SK-N-SH (cell line): Measurements from ENCODE around the gene IFNAR1. TPM values are rescaled to one million over a fixed set of nuclear protein-coding genes. Genes with fewer than 3 reads are reported as not detected.

Source experiments
- CTCF ChIA-PET: fragments of 300-600, 350-600 bp; formaldehyde crosslinking; extraction: SDS; loops from one replicate; lab custom pipeline; 2021; lab: Yijun Ruan, JAX
- POLR2A ChIA-PET: fragments of 350-600 bp; sonication (Branson Sonifier 250); formaldehyde crosslinking; extraction: SDS; loops from one replicate; lab custom pipeline; 2020; ENCODE audit warnings: antibody characterized with exemption, inconsistent platforms; lab: Yijun Ruan, JAX
- DNase-seq: peaks from one replicate; pipeline ENCODE4 v3.0.0; 2012
- H2AFZ ChIP-seq: fragments of 200-600 bp; sonication (generic); 2 replicates; pipeline ENCODE4 v1.8.1; 2016; ENCODE audit warnings: antibody characterized with exemption, mild to moderate bottlenecking, low read depth
- H3F3A ChIP-seq: fragments of 200-600 bp; sonication (generic); replicated peaks from 2 replicates; pipeline ENCODE3; 2016; ENCODE audit warnings: antibody characterized with exemption, mild to moderate bottlenecking; ENCODE audit not compliant: insufficient read depth
- H3K27ac ChIP-seq, 2 experiments: fragments of 200-500 bp in 1 of 2; fragments of 200-600 bp in 1 of 2; sonication (Bioruptor generic) in 1 of 2; sonication (generic), shearing (Covaris generic) in 1 of 2; 2 replicates each; pipeline versions ENCODE4 v1.5.1 to v1.6.1; 2014 to 2016; ENCODE audit warnings: low read depth in 2 of 2, inconsistent platforms in 1 of 2, low read length in 1 of 2, mild to moderate bottlenecking in 1 of 2, mixed read lengths in 1 of 2
- H3K27me3 ChIP-seq: fragments of 200-600 bp; sonication (generic), shearing (Covaris generic); 2 replicates; pipeline ENCODE4 v1.6.1; 2016; ENCODE audit warnings: mixed run types; ENCODE audit not compliant: insufficient read depth
- H3K36me3 ChIP-seq, 2 experiments: fragments of 200-500 bp in 1 of 2; fragments of 200-600 bp in 1 of 2; sonication (Bioruptor generic) in 1 of 2; sonication (generic) in 1 of 2; replicated peaks in 1 of 2; 2 replicates each; pipeline versions ENCODE3 to v1.5.1; 2014 to 2016; ENCODE audit warnings: low read length in 1 of 2, mild to moderate bottlenecking in 1 of 2; ENCODE audit not compliant: insufficient read depth in 2 of 2, control insufficient read depth in 1 of 2
- H3K4me1 ChIP-seq, 2 experiments: fragments of 200-500 bp in 1 of 2; fragments of 200-600 bp in 1 of 2; sonication (Bioruptor generic) in 1 of 2; sonication (generic), shearing (Covaris generic) in 1 of 2; 2 replicates each; pipeline versions ENCODE4 v1.5.1 to v1.6.1; 2014 to 2016; ENCODE audit warnings: low read depth in 1 of 2, low read length in 1 of 2, mixed run types in 1 of 2; ENCODE audit not compliant: insufficient read depth in 2 of 2, control insufficient read depth in 1 of 2
- H3K4me2 ChIP-seq: fragments of 200-600 bp; sonication (generic), shearing (Covaris generic); 2 replicates; pipeline ENCODE4 v1.6.1; 2017; ENCODE audit warnings: mixed run types
- H3K4me3 ChIP-seq, 2 experiments: fragments of 200-500 bp in 1 of 2; fragments of 200-600 bp in 1 of 2; sonication (Bioruptor generic) in 1 of 2; sonication (generic), shearing (Covaris generic) in 1 of 2; 2 replicates each; pipeline versions ENCODE4 v1.5.1 to v1.8.1; 2014 to 2016; ENCODE audit warnings: low read depth in 2 of 2, inconsistent platforms in 1 of 2, low read length in 1 of 2, mild to moderate bottlenecking in 1 of 2, mixed read lengths in 1 of 2, moderate library complexity in 1 of 2
- H3K79me2 ChIP-seq: fragments of 200-600 bp; sonication (generic); 2 replicates; pipeline ENCODE4 v1.8.1; 2017; ENCODE audit warnings: mild to moderate bottlenecking; ENCODE audit not compliant: insufficient read depth
- H3K9ac ChIP-seq: fragments of 200-600 bp; sonication (generic); 2 replicates; pipeline ENCODE4 v1.6.1; 2017; ENCODE audit warnings: mixed run types
- H3K9me2 ChIP-seq: fragments of 200-600 bp; sonication (generic); 2 replicates; pipeline ENCODE4 v1.6.1; 2017; ENCODE audit warnings: mixed run types
- H3K9me3 ChIP-seq: fragments of 200-600 bp; sonication (generic); 2 replicates; pipeline ENCODE4 v1.6.1; 2017; ENCODE audit warnings: mixed run types, mild to moderate bottlenecking, moderate library complexity
- H4K20me1 ChIP-seq: fragments of 200-600 bp; sonication (generic); 2 replicates; pipeline ENCODE4 v1.6.1; 2017; ENCODE audit warnings: mild to moderate bottlenecking, mixed run types; ENCODE audit not compliant: insufficient read depth
- ELF1 ChIP-seq: IDR thresholded peaks from 2 replicates; pipeline ENCODE4 v1.4.0; 2012
- EP300 ChIP-seq, 2 experiments: IDR thresholded peaks; 2 replicates each; pipeline versions ENCODE4 v1.4.0 to v1.6.1; 2012; ENCODE audit warnings: borderline replicate concordance in 1 of 2, low read depth in 1 of 2, low read length in 1 of 2
- EZH2phosphoT487 ChIP-seq: fragments of 200-600 bp; sonication (generic); IDR thresholded peaks from 2 replicates; pipeline ENCODE4 v1.6.1; 2017; ENCODE audit warnings: low read depth, mixed run types, mild to moderate bottlenecking, antibody characterized with exemption, moderate library complexity, borderline replicate concordance
- FOXJ3 ChIP-seq: sonication (generic); formaldehyde crosslinking; IDR thresholded peaks from 2 replicates; pipeline ENCODE4 v1.5.1; 2020; ENCODE audit warnings: mild to moderate bottlenecking, missing genetic modification reagents
- GABPA ChIP-seq: IDR thresholded peaks from 2 replicates; pipeline ENCODE4 v1.4.0; 2012; ENCODE audit warnings: low read depth, mild to moderate bottlenecking
- MXI1 ChIP-seq: IDR thresholded peaks from 2 replicates; pipeline ENCODE4 v1.6.1; 2012; ENCODE audit warnings: mild to moderate bottlenecking, low read depth, low read length, improper control_type of control experiment
- NFIC ChIP-seq: IDR thresholded peaks from 2 replicates; pipeline ENCODE4 v1.4.0; 2012; ENCODE audit warnings: borderline replicate concordance
- NRF1 ChIP-seq: IDR thresholded peaks from 2 replicates; pipeline ENCODE4 v1.6.1; 2012; ENCODE audit warnings: low read depth, mild to moderate bottlenecking, low read length
- RAD21 ChIP-seq: IDR thresholded peaks from 2 replicates; pipeline ENCODE4 v1.6.1; 2012; ENCODE audit warnings: mild to moderate bottlenecking, low read length
- RCOR1 ChIP-seq: fragments of 150-350 bp; IDR thresholded peaks from 2 replicates; pipeline ENCODE4 v1.6.1; 2017; ENCODE audit warnings: antibody characterized with exemption, low read length
- RXRA ChIP-seq: IDR thresholded peaks from 2 replicates; pipeline ENCODE4 v1.4.0; 2012; ENCODE audit warnings: low read depth, mild to moderate bottlenecking, borderline replicate concordance
- SIN3A ChIP-seq: IDR thresholded peaks from 2 replicates; pipeline ENCODE4 v1.6.1; 2012; ENCODE audit warnings: low read depth, mild to moderate bottlenecking, low read length, moderate library complexity, borderline replicate concordance
- SMC3 ChIP-seq: IDR thresholded peaks from 2 replicates; pipeline ENCODE4 v1.6.1; 2012; ENCODE audit warnings: low read depth, low read length, improper control_type of control experiment
- TAF1 ChIP-seq: IDR thresholded peaks from 2 replicates; pipeline ENCODE4 v1.6.1; 2012; ENCODE audit warnings: low read depth, mild to moderate bottlenecking, low read length, moderate library complexity, borderline replicate concordance
- TEAD4 ChIP-seq: IDR thresholded peaks from 2 replicates; pipeline ENCODE4 v1.4.0; 2012; ENCODE audit warnings: mild to moderate bottlenecking, borderline replicate concordance; ENCODE audit not compliant: insufficient read depth
- USF2 ChIP-seq: fragments of 150-350 bp; IDR thresholded peaks from 2 replicates; pipeline ENCODE4 v1.6.1; 2017; ENCODE audit warnings: antibody characterized with exemption, low read length, low read depth, borderline replicate concordance
- YY1 ChIP-seq: IDR thresholded peaks from 2 replicates; pipeline ENCODE4 v1.4.0; 2012; ENCODE audit warnings: low read depth, mild to moderate bottlenecking
- WGBS: methylation state at CpG from one replicate; pipeline ENCODE4 v1.1.6; 2017; ENCODE audit warnings: low lambda C conversion rate; 5-methylcytosine and 5-hydroxymethylcytosine counted together
- polyA plus RNA-seq, 3 experiments: library from polyadenylated mRNA; depleted of rRNA; stranded (reverse); fragments of >200 nt; gene quantifications; 2 replicates each; pipeline ENCODE4 v1.2.3, GENCODE V29; 2012
- TF ChIP-seq, protein P1 (sequence below): IDR thresholded peaks from 2 replicates; pipeline ENCODE4 v1.4.0; 2012; ENCODE audit warnings: low read depth, borderline replicate concordance
- TF ChIP-seq, protein P2 (sequence below): fragments of 150-350 bp; IDR thresholded peaks from 2 replicates; pipeline ENCODE4 v1.6.1; 2016; ENCODE audit warnings: mild to moderate bottlenecking, low read depth, low read length
- TF ChIP-seq, protein P3 (sequence below): IDR thresholded peaks from 2 replicates; pipeline ENCODE4 v1.6.1; 2012; ENCODE audit warnings: mild to moderate bottlenecking, low read depth, low read length, moderate library complexity

The IFNAR1 gene
- polyA plus RNA-seq, 1 of the 3 experiments (the other 2 are of a cell fraction) = 12.2 TPM

DNA sequence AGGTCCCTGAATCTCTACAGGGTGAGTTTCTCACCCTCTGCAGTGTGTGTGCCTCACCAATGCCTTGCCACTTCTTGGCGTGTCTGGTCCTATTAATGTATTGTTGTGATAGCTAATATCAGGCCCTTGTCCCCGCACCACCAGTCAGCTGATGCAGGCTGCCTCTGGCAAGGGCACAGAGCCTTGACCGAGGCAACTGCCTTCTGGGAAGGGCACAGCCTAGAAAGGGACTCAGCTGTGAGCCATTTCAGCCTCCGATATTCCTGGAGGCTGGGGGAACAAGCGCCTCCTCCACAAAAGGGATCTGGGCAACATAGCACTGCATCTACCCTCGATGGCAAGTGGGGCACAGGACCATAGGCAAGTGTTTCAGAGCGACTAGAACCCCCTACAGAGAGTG is 31.6 kb upstream of the IFNAR1 start:
- Histone ChIP-seq H2AFZ (no peak overlapping the region), H3K9me2 (no peaks in the 10 kb centered on the region), H4K20me1 (no peaks in the 10 kb centered on the region), H3F3A (no peaks in the 10 kb centered on the region), H3K36me3 (peaks cover 0 to 3% of the 10 kb centered on the region in 2 experiments), H3K27ac (no peak overlapping the region), H3K79me2 (no peaks in the 10 kb centered on the region)
- CTCF ChIA-PET = no interaction called here
- TF ChIP-seq FOXJ3 (CRISPR knock-in tag) (no peak), RCOR1 (no peak), YY1 (no peak), EP300 (IDR thresholded peaks at IDR 0.05; ENCODE audit: borderline replicate concordance in 1 of 2, low read depth in 1 of 2, low read length in 1 of 2) (no peak), TAF1 (no peak), RXRA (no peak), GABPA (no peak), TEAD4 (no peak), USF2 (no peak), RAD21 (no peak), SMC3 (no peak), NRF1 (no peak), MXI1 (no peak), EZH2phosphoT487 (no peak), ELF1 (no peak), SIN3A (no peak), NFIC (no peak)
- TF ChIP-seq, protein P1, sequence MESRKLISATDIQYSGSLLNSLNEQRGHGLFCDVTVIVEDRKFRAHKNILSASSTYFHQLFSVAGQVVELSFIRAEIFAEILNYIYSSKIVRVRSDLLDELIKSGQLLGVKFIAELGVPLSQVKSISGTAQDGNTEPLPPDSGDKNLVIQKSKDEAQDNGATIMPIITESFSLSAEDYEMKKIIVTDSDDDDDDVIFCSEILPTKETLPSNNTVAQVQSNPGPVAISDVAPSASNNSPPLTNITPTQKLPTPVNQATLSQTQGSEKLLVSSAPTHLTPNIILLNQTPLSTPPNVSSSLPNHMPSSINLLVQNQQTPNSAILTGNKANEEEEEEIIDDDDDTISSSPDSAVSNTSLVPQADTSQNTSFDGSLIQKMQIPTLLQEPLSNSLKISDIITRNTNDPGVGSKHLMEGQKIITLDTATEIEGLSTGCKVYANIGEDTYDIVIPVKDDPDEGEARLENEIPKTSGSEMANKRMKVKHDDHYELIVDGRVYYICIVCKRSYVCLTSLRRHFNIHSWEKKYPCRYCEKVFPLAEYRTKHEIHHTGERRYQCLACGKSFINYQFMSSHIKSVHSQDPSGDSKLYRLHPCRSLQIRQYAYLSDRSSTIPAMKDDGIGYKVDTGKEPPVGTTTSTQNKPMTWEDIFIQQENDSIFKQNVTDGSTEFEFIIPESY = no peak
- TF ChIP-seq, protein P2, sequence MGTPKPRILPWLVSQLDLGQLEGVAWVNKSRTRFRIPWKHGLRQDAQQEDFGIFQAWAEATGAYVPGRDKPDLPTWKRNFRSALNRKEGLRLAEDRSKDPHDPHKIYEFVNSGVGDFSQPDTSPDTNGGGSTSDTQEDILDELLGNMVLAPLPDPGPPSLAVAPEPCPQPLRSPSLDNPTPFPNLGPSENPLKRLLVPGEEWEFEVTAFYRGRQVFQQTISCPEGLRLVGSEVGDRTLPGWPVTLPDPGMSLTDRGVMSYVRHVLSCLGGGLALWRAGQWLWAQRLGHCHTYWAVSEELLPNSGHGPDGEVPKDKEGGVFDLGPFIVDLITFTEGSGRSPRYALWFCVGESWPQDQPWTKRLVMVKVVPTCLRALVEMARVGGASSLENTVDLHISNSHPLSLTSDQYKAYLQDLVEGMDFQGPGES = no peak
- TF ChIP-seq, protein P3, sequence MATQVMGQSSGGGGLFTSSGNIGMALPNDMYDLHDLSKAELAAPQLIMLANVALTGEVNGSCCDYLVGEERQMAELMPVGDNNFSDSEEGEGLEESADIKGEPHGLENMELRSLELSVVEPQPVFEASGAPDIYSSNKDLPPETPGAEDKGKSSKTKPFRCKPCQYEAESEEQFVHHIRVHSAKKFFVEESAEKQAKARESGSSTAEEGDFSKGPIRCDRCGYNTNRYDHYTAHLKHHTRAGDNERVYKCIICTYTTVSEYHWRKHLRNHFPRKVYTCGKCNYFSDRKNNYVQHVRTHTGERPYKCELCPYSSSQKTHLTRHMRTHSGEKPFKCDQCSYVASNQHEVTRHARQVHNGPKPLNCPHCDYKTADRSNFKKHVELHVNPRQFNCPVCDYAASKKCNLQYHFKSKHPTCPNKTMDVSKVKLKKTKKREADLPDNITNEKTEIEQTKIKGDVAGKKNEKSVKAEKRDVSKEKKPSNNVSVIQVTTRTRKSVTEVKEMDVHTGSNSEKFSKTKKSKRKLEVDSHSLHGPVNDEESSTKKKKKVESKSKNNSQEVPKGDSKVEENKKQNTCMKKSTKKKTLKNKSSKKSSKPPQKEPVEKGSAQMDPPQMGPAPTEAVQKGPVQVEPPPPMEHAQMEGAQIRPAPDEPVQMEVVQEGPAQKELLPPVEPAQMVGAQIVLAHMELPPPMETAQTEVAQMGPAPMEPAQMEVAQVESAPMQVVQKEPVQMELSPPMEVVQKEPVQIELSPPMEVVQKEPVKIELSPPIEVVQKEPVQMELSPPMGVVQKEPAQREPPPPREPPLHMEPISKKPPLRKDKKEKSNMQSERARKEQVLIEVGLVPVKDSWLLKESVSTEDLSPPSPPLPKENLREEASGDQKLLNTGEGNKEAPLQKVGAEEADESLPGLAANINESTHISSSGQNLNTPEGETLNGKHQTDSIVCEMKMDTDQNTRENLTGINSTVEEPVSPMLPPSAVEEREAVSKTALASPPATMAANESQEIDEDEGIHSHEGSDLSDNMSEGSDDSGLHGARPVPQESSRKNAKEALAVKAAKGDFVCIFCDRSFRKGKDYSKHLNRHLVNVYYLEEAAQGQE = no peak
- TF ChIP-seq, all 33 proteins: peak for 0
- H3K4me2 ChIP-seq = no peak overlapping the region
- no peak overlapping the region for H3K9ac ChIP-seq
- H3K27me3 ChIP-seq = no peaks in the 10 kb centered on the region
- POLR2A ChIA-PET = no interaction called here
- DNase-seq = no peak
- H3K4me3 ChIP-seq = no peak overlapping the region
- no peaks in the 10 kb centered on the region for H3K9me3 ChIP-seq
- H3K4me1 ChIP-seq = no peaks in the 10 kb centered on the region
- WGBS = 93% methylated on average over 6 of the region's 7 CpGs
